Stimulated activated effector memory CD8-positive, alpha-beta T cell treated with anti-CD3 and anti-CD28 coated beads, Interleukin-12 subunit alpha, Interleukin-12 subunit beta, amount 100 ng/mL, for 72 hours (primary cell): ENCODE data around the gene ANKS1B.
"Not testable (repeated sequence)": the region's sequence is repeated elsewhere in the genome, so short reads cannot be mapped to it uniquely, and the experiment has no call there.

Experiments
- ATAC-seq: fragments of 150-1000 bp; cut with Tn5 transposase; 2 replicates; pipeline ENCODE4 v1.10.0; 2021
- DNase-seq, 2 donors: peaks; one replicate each; pipeline ENCODE4 v3.0.0; 2021 to 2022; ENCODE audit warnings: low spot score in 2 of 2
- H3K27ac Mint-ChIP-seq: one replicate; pipeline ENCODE4 v1.8.0; 2022; ENCODE audit warnings: mild to moderate bottlenecking, mixed read lengths
- H3K36me3 Mint-ChIP-seq: one replicate; pipeline ENCODE4 v1.8.0; 2022; ENCODE audit warnings: mild to moderate bottlenecking, mixed read lengths
- H3K4me1 Mint-ChIP-seq: one replicate; pipeline ENCODE4 v1.8.0; 2022; ENCODE audit warnings: mixed read lengths
- H3K4me3 Mint-ChIP-seq: one replicate; pipeline ENCODE4 v1.8.0; 2022; ENCODE audit warnings: mild to moderate bottlenecking, mixed read lengths
- H3K9me3 Mint-ChIP-seq: one replicate; pipeline ENCODE4 v1.8.0; 2022; ENCODE audit warnings: mixed read lengths

Gene ANKS1B

GRCh38 chr12:99852666-99853065 is 132.1 kb downstream of the ANKS1B start:
- Mint-ChIP-seq H3K4me1 (no peaks in the 10 kb centered on the region), H3K36me3 (no peaks in the 10 kb centered on the region), H3K9me3 (peaks cover 4% of the 10 kb centered on the region), H3K4me3 (no peak overlapping the region), H3K27ac (no peak overlapping the region)
- DNase-seq (no peak), ATAC-seq (no peak)

GRCh38 chr12:99847936-99848335 is 136.8 kb downstream of the ANKS1B start:
- Mint-ChIP-seq H3K27ac (no peak overlapping the region), H3K9me3 (peaks cover 8% of the 10 kb centered on the region), H3K4me3 (no peak overlapping the region), H3K36me3 (no peaks in the 10 kb centered on the region), H3K4me1 (no peaks in the 10 kb centered on the region)
- DNase-seq (no peak), ATAC-seq (no peak)

GRCh38 chr12:99834710-99835109 is 150.0 kb downstream of the ANKS1B start:
- no peak for DNase-seq
- no peaks in the 10 kb centered on the region for H3K4me1 Mint-ChIP-seq
- H3K36me3 Mint-ChIP-seq, result no peaks in the 10 kb centered on the region
- ATAC-seq, result no peak
- peaks cover 3% of the 10 kb centered on the region for H3K9me3 Mint-ChIP-seq
- H3K4me3 Mint-ChIP-seq, result no peak overlapping the region
- no peak overlapping the region for H3K27ac Mint-ChIP-seq

DNA sequence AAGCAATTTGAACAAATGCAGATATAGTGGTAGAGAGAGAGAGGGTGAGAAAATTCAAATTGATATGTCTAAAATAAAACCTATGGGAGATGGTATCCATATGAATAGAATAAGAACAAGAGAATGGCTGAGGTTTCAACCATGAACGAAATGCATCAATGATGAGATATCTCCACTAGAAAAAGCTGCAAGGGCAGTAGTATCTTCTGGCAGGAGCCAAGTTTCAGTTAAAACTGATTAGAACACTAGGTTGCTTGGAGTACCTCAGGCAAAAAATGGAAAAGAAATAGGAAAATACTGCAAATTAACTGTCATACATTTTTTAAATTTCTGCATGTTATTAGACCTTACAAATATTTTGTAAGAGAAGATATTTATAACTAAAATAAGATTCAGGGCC is 151.3 kb downstream of the ANKS1B start:
- Mint-ChIP-seq H3K27ac (no peak overlapping the region), H3K36me3 (no peaks in the 10 kb centered on the region), H3K4me1 (no peaks in the 10 kb centered on the region), H3K4me3 (no peak overlapping the region), H3K9me3 (peaks cover 6% of the 10 kb centered on the region)
- DNase-seq (no peak), ATAC-seq (no peak)

GRCh38 chr12:99824900-99825542 is 159.7 kb downstream of the ANKS1B start:
- H3K4me1 Mint-ChIP-seq, result no peaks in the 10 kb centered on the region
- H3K27ac Mint-ChIP-seq, result no peak overlapping the region
- H3K36me3 Mint-ChIP-seq, result no peaks in the 10 kb centered on the region
- ATAC-seq (no peak), DNase-seq (no peak)
- H3K4me3 Mint-ChIP-seq, result no peak overlapping the region
- H3K9me3 Mint-ChIP-seq, result peaks cover 13% of the 10 kb centered on the region

DNA sequence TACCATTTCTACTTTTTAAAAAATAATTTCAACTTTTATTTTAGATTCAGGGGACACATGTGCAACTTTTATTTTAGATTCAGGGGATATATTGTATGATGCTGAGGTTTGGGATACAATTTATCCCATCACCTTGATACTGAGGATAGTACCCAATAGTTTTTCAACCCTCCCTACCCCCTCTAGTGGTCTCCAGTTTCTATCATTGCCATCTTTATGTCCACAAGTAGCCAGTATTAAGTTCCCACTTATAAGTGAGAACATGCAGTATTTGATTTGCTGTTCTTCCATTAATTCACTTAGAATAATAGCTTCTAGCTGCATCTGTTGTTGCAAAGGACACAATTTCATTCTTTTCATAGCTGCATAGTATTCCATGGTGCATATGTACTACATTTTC is 162.5 kb downstream of the ANKS1B start:
- H3K4me1 Mint-ChIP-seq, result no peaks in the 10 kb centered on the region
- H3K9me3 Mint-ChIP-seq, result peaks cover 13% of the 10 kb centered on the region
- no peak overlapping the region for H3K27ac Mint-ChIP-seq
- no peaks in the 10 kb centered on the region for H3K36me3 Mint-ChIP-seq
- H3K4me3 Mint-ChIP-seq, result no peak overlapping the region
- DNase-seq (no peak), ATAC-seq (no peak)

DNA sequence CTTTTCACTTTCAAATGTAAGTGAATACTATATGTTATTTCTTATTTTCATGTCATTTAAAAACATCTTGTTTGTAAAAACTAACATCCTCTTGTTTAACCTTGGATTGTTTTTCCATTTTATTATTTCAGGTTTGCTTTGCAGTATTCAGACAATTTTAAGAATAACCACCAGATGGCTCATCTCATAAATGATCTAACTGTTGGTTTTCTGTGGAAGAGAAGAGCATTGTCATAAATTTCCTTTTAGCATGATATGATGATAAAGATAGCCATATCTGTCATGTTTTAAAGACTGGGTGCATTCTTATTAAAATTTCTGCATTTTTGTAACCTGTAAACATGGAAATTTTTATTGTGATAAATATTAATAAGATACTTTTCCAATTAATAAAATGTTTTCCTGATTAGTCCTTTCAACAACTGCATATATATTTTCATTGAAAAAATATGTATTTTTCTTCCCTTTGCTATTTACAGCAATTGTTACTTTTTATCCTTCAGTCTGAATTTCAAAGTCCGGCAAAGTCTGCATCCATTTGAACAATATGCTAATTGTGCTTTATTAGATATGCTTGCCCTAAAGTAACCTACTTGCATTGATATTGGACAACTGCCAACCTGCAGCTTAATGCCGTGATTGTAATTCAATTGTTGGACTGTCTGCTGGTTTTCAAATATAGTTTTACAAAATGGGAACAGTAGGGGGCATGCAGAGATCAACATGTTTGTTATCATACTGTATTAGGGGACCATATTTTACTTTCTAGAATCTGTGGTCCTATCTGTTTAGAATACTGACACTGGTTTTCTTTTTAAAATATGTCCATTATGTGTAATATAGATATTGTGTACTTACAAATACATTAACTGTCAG is 173.8 kb downstream of the ANKS1B start:
- Mint-ChIP-seq H3K4me3 (no peak overlapping the region), H3K4me1 (no peaks in the 10 kb centered on the region), H3K9me3 (peaks cover under 1% of the 10 kb centered on the region), H3K36me3 (no peaks in the 10 kb centered on the region), H3K27ac (no peak overlapping the region)
- ATAC-seq (no peak), DNase-seq (no peak)

DNA sequence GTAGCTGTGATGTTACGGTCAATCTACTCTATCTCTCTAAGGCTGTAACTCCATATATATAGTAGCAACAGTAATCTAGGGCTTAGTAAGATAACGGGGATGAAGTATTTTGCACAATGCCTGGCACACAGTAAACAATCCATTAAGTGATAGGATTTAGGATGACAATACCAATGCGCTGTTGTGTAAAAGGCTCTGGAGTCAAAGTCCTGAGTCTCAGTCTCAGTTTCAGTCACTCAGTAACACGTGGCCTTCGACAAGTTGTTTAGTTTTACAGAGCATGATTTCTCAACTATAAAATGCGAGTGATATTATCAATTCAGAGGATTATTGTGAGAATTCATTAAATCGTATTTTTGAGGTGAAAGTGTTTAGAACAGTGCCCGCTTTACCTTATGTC is 174.8 kb downstream of the ANKS1B start:
- Mint-ChIP-seq H3K4me1 (no peaks in the 10 kb centered on the region), H3K27ac (no peak overlapping the region), H3K36me3 (no peaks in the 10 kb centered on the region), H3K4me3 (no peak overlapping the region), H3K9me3 (peaks cover 2% of the 10 kb centered on the region)
- DNase-seq (no peak), ATAC-seq (no peak)

DNA sequence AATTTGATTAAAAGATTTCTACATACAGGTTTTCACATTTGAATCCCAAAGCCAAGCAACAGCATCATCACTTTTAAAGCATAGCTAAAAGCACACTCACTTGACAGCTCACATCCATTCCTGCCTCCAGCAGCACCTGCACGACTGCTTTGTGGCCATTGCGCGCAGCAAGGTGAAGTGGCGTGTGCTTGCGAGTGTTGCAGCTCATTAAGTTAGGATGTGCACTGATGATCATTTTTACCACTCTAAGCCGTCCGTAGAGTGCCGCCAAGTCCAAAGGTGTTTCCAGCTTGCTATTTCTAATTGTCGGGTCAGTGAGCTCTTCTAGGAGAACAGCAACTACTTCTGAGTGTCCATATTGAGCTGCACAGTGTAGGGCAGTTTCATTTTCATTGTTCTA is 178.4 kb downstream of the ANKS1B start:
- H3K9me3 Mint-ChIP-seq, result peaks cover 3% of the 10 kb centered on the region
- H3K4me1 Mint-ChIP-seq, result no peaks in the 10 kb centered on the region
- H3K4me3 Mint-ChIP-seq, result no peak overlapping the region
- H3K27ac Mint-ChIP-seq, result no peak overlapping the region
- ATAC-seq (no peak), DNase-seq (no peak)
- no peaks in the 10 kb centered on the region for H3K36me3 Mint-ChIP-seq

- Mint-ChIP-seq H3K9me3 (peaks cover 3% of the 10 kb centered on the region), H3K27ac (no peak overlapping the region), H3K4me1 (no peaks in the 10 kb centered on the region), H3K36me3 (no peaks in the 10 kb centered on the region), H3K4me3 (no peak overlapping the region)
- ATAC-seq (no peak), DNase-seq (no peak)
Measured at GRCh38 chr12:99804715-99805114, 180.0 kb downstream of the ANKS1B start.

DNA sequence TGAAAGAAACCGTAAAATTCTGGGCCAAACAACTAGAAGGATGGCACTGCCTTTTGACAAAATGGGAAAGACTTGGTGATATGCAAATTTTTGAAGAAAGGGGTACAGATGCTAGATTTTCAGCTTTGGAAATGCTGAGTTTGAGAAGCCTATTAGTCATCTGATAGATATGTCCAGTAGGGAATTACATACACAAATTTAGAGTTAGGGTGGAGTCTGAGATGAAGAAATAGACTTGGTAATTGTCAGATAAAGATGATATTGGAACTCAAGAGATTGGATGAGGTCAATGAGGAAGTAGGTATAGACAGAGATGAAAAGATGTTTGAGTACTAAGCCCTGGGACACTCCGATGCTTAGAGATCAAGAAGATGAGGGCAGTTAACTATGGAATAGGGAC is 184.1 kb downstream of the ANKS1B start:
- DNase-seq, result no peak
- H3K4me1 Mint-ChIP-seq, result no peaks in the 10 kb centered on the region
- H3K4me3 Mint-ChIP-seq, result no peak overlapping the region
- no peak for ATAC-seq
- H3K36me3 Mint-ChIP-seq, result no peaks in the 10 kb centered on the region
- H3K9me3 Mint-ChIP-seq, result peaks cover 11% of the 10 kb centered on the region
- no peak overlapping the region for H3K27ac Mint-ChIP-seq

- not testable (repeated sequence) for H3K4me1 Mint-ChIP-seq, H3K4me3 Mint-ChIP-seq, DNase-seq, H3K27ac Mint-ChIP-seq, H3K36me3 Mint-ChIP-seq, ATAC-seq
- H3K9me3 Mint-ChIP-seq, result peaks cover 13% of the 10 kb centered on the region
Measured at GRCh38 chr12:99797931-99798330, 186.8 kb downstream of the ANKS1B start.

DNA sequence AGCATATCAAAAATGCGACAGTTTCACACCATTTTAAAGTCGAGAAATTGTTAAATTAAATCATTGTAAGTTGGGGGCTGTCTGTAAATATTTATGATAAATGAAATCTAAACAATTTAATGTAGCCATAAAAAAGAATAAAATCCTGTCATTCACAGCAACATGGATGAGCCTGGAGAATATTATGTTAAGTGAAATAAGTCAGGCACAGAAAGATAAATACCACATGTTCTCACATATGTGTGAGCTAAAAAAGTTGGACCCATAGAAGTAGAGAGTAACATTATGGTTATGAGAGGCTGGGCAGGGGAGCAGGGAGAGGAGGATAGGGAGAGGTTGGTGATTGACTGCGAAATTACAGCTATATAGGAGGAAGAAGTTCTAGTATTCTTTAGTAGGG is 201.3 kb downstream of the ANKS1B start:
- no peaks in the 10 kb centered on the region for H3K36me3 Mint-ChIP-seq
- ATAC-seq, result no peak
- DNase-seq, result no peak
- H3K9me3 Mint-ChIP-seq, result no peaks in the 10 kb centered on the region
- H3K4me3 Mint-ChIP-seq, result no peak overlapping the region
- no peaks in the 10 kb centered on the region for H3K4me1 Mint-ChIP-seq
- H3K27ac Mint-ChIP-seq, result no peak overlapping the region

DNA sequence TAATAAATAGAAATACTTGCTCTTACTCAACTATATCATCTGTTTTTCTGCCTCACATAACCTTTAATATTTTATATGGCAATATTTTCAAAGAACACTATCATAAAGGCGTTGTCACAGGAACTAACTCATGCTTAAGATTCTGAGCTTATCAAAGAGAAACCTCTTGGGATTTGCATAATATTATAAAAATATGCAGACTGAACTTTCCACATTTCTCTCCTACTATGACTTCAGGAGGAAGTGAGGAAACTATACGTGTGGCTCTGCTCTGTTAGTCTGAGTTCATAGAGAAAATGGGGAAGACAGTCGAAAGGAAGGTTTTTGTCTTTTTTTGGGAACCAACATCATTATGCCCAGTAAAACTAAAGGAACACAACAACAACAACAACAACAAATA is 212.5 kb downstream of the ANKS1B start:
- Mint-ChIP-seq H3K36me3 (no peaks in the 10 kb centered on the region), H3K4me1 (no peaks in the 10 kb centered on the region)
- no peak for ATAC-seq

GRCh38 chr12:99771659-99772058 is 213.1 kb downstream of the ANKS1B start:
- Mint-ChIP-seq H3K4me1 (no peaks in the 10 kb centered on the region), H3K4me3 (no peak overlapping the region), H3K9me3 (peaks cover 2% of the 10 kb centered on the region), H3K27ac (no peak overlapping the region), H3K36me3 (no peaks in the 10 kb centered on the region)
- ATAC-seq, result no peak
- DNase-seq, result no peak

More for the DNA sequence above, 212.5 kb downstream of the ANKS1B start:
- peaks cover 2% of the 10 kb centered on the region for H3K9me3 Mint-ChIP-seq
- H3K4me3 Mint-ChIP-seq, result no peak overlapping the region
- DNase-seq, result no peak
- H3K27ac Mint-ChIP-seq, result no peak overlapping the region

GRCh38 chr12:99769396-99769980 is 215.2 kb downstream of the ANKS1B start:
- Mint-ChIP-seq H3K36me3 (no peaks in the 10 kb centered on the region), H3K9me3 (peaks cover 2% of the 10 kb centered on the region), H3K27ac (no peak overlapping the region), H3K4me3 (no peak overlapping the region), H3K4me1 (no peaks in the 10 kb centered on the region)
- DNase-seq (no peak), ATAC-seq (no peak)
